RWPE1 (cell line): ENCODE measurements around the gene TUBD1.
"Not testable (repeated sequence)": the region's sequence is repeated elsewhere in the genome, so short reads cannot be mapped to it uniquely, and the experiment has no call there.

Source experiments
- CTCF ChIA-PET: fragments of 350-600 bp; sonication (Branson Sonifier 250); formaldehyde crosslinking; extraction: SDS; loops from one replicate; lab custom pipeline; 2021; lab: Yijun Ruan, JAX
- POLR2A ChIA-PET: fragments of 400-600 bp; formaldehyde crosslinking; extraction: SDS; loops from one replicate; lab custom pipeline; 2020; ENCODE audit warnings: antibody characterized with exemption; ENCODE audit not compliant: low non-redundant PET; lab: Yijun Ruan, JAX
- DNase-seq: peaks from one replicate; pipeline ENCODE4 v3.0.0; 2012; ENCODE audit warnings: low spot score
- H3K27ac ChIP-seq: fragments of 450-650 bp; 2 replicates; pipeline ENCODE4 v1.5.1; 2017
- CTCF ChIP-seq: fragments of 450-650 bp; conservative IDR thresholded peaks from 2 replicates; pipeline ENCODE4 v1.5.1; 2017; ENCODE audit warnings: low read depth, mild to moderate bottlenecking

The TUBD1 gene

GRCh38 chr17:59853168-59853918 lies 39.4 kb downstream of the TUBD1 start:
- ChIA-PET CTCF (interaction anchor here (0.6 to 2.0 kb wide), 4 partner anchors 70 to 334 kb away, joined by 3 to 6 read pairs (median 5); no protein-coding TSS in a partner anchor), POLR2A (no interaction called here)
- peak; percentile 74 for DNase-seq
- H3K27ac ChIP-seq, result peak overlapping the region; percentile 95
- TF ChIP-seq CTCF, result peak; percentile 78

- POLR2A ChIA-PET, DNase-seq: not testable (repeated sequence)
- peak overlapping the region; percentile 95 for H3K27ac ChIP-seq
- CTCF ChIA-PET, result interaction anchor here (0.6 to 2.0 kb wide), 3 partner anchors 95 to 334 kb away, joined by 3 to 6 read pairs (median 5); no protein-coding TSS in a partner anchor
These were observed 39.9 kb downstream of the TUBD1 start for GRCh38 chr17:59852847-59853167.

GRCh38 chr17:59851439-59852375 lies 41.0 kb downstream of the TUBD1 start:
- H3K27ac ChIP-seq, result peak overlapping the region; percentile 79
- ChIA-PET POLR2A (no interaction called here), CTCF (interaction anchor here (2.2 kb wide), 1 partner anchor 8 kb away, joined by 6 read pairs; no protein-coding TSS in a partner anchor)
- DNase-seq, result no peak
- no peak for TF ChIP-seq CTCF

- CTCF ChIA-PET, result interaction anchor here (0.6 to 2.2 kb wide), 3 partner anchors 9 to 239 kb away, joined by 3 to 6 read pairs (median 3); no protein-coding TSS in a partner anchor
- POLR2A ChIA-PET, DNase-seq: not testable (repeated sequence)
- peak overlapping the region; percentile 79 for H3K27ac ChIP-seq
These were observed 42.4 kb downstream of the TUBD1 start for GRCh38 chr17:59850311-59850710.

GRCh38 chr17:59848778-59849177 lies 44.0 kb downstream of the TUBD1 start:
- peak overlapping the region; percentile 96 for H3K27ac ChIP-seq
- CTCF ChIA-PET, result interaction anchor here (0.8 kb wide), 1 partner anchor 10 kb away, joined by 4 read pairs; no protein-coding TSS in a partner anchor
- no peak for TF ChIP-seq CTCF
- POLR2A ChIA-PET, result no interaction called here
- no peak for DNase-seq

GRCh38 chr17:59848385-59848668 lies 44.4 kb downstream of the TUBD1 start:
- POLR2A ChIA-PET, result no interaction called here
- CTCF ChIA-PET, result interaction anchor here (0.8 kb wide), 1 partner anchor 11 kb away, joined by 4 read pairs; no protein-coding TSS in a partner anchor
- H3K27ac ChIP-seq, result peak overlapping the region; percentile 96
- no peak for TF ChIP-seq CTCF
- no peak for DNase-seq

- ChIA-PET CTCF (interaction anchor here (0.7 kb wide), 1 partner anchor 93 kb away, joined by 3 read pairs; no protein-coding TSS in a partner anchor), POLR2A (no interaction called here)
- no peak for TF ChIP-seq CTCF
- peak overlapping the region; percentile 96 for H3K27ac ChIP-seq
- DNase-seq, result peak; percentile 68
These were observed 46.2 kb downstream of the TUBD1 start for GRCh38 chr17:59846394-59847165.
